ENCODE data around the gene TMEM114. TPM values are rescaled to one million over a fixed set of nuclear protein-coding genes. Genes with fewer than 3 reads are reported as not detected.

TMEM114 gene
- total RNA-seq: not detected

DNA sequence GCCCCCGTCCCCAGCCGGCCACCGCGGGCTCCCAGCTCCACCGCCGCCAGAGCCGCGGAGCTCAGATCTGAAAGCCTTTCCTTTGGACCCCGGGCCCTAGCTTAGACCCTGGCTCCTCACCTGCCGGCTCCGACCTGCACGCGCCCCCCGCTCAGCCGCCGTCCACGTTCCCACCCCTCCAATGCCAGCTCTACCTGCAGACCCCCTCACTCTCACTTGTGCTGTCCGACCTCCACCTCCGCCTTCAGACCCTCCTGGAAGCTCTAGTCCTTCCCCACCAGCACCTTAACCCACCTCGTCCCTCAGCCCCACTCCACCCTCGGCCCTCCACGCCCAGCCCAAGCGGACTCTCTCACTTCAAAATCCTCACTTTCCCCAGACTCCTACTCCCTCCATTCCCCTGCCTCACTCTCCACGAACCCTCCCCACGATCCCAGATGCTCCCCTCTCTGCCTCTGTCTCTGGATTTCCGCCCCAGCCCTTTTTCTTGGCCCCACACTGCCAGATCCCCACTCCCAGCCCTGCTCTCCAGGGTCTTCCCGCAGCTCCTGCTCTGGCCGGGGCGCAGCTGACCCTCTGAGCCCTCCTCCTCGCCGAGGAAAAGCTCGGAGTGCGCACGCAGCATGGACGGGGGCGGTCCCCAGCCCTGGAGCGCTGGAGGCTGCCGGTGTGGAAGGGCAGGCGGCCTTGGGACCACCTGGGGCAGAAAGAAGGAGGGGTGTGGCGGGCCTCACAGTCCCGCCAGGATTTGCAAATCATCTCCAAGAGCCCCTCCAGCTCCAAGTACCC, at the start of gene TMEM114:
TSS of gene TMEM114 (minus strand) at position 612 of the 789 bp plus-strand sequence. CDS start 673 bp downstream, outside the sequence.
- Histone ChIP-seq H3K27ac (no peak within 1 kb of the TSS), H3K9me3 (no peaks in the 10 kb centered on the region), H3K4me1 (peaks cover 0 to 3% of the 10 kb centered on the region in 2 donors), H3K4me3 (peak within 1 kb of the TSS; percentile 35 to 42), H3K36me3 (no peaks in the 10 kb centered on the region), H3K27me3 (peaks cover 7% of the 10 kb centered on the region)
- intact Hi-C loops (cut with DNase I): no loop called here
- TF ChIP-seq, protein P1, sequence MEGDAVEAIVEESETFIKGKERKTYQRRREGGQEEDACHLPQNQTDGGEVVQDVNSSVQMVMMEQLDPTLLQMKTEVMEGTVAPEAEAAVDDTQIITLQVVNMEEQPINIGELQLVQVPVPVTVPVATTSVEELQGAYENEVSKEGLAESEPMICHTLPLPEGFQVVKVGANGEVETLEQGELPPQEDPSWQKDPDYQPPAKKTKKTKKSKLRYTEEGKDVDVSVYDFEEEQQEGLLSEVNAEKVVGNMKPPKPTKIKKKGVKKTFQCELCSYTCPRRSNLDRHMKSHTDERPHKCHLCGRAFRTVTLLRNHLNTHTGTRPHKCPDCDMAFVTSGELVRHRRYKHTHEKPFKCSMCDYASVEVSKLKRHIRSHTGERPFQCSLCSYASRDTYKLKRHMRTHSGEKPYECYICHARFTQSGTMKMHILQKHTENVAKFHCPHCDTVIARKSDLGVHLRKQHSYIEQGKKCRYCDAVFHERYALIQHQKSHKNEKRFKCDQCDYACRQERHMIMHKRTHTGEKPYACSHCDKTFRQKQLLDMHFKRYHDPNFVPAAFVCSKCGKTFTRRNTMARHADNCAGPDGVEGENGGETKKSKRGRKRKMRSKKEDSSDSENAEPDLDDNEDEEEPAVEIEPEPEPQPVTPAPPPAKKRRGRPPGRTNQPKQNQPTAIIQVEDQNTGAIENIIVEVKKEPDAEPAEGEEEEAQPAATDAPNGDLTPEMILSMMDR (IDR thresholded peaks at IDR 0.05): no peak
- no peak for DNase-seq (ENCODE audit: low spot score in 2 of 2)

- Histone ChIP-seq H3K27ac (no peak overlapping the region), H3K4me1 (no peaks in the 10 kb centered on the region), H3K36me3 (peaks cover 65 to 89% of the 10 kb centered on the region in 2 donors), H3K4me3 (no peak overlapping the region), H3K9me3 (no peaks in the 10 kb centered on the region), H3K27me3 (no peaks in the 10 kb centered on the region)
- intact Hi-C loops (cut with DNase I): no loop called here
- TF ChIP-seq, protein P1 (IDR thresholded peaks at IDR 0.05): no peak
- no peak for DNase-seq (ENCODE audit: low spot score in 2 of 2)
Observed at GRCh38 chr16:8639694-8640093, 49.4 kb upstream of the TMEM114 start.

DNA sequence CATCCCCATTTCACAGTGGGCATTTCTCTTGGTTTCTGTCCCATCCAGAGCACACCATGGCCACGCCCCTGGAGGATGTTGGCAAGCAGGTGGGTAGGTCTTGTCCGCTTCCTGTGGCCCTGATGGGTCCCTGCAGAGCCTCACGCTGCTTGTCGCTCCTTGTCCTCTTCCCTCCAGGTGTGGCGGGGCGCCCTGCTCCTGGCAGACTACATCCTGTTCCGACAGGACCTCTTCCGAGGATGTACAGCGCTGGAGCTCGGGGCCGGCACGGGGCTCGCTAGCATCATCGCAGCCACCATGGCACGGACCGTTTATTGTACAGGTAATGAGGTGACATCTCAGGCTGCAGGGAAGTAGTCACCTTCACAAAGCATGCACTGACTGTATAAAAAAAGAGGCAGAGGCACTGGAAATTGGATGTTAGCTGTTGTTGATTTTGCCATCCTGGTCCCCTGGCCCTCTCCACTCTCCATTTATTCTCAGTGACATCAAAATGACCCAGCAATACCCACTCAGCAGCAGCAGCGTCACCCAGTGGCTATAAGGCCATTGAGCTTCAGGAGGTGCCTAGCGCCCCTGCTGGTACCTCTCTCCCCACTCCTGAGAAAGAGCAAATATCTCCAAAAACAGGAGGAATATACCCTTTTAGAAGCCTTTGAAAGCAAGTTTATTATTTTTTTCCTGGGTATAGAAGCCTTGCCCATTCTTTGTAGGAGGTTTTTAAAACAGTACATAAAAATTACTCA, 44.9 kb upstream of the TMEM114 start:
- Histone ChIP-seq H3K4me3 (no peak overlapping the region), H3K36me3 (peaks cover 43 to 80% of the 10 kb centered on the region in 2 donors), H3K9me3 (no peaks in the 10 kb centered on the region), H3K27ac (no peak overlapping the region), H3K4me1 (no peaks in the 10 kb centered on the region), H3K27me3 (no peaks in the 10 kb centered on the region)
- intact Hi-C loops (cut with DNase I): no loop called here
- TF ChIP-seq, protein P1 (IDR thresholded peaks at IDR 0.05): peak in 1 of 3 experiments; percentile 19
- no peak for DNase-seq (ENCODE audit: low spot score in 2 of 2)

- DNase-seq (ENCODE audit: low spot score in 2 of 2): peak; percentile 38 to 70
- TF ChIP-seq, protein P1 (IDR thresholded peaks at IDR 0.05): no peak
- no peaks in the 10 kb centered on the region for H3K4me1 ChIP-seq
- peak overlapping the region in 1 of 2 donors; percentile 50 for H3K27ac ChIP-seq
- no peak overlapping the region for H3K4me3 ChIP-seq
- no peaks in the 10 kb centered on the region for H3K27me3 ChIP-seq
- intact Hi-C loops (cut with DNase I): no loop called here
- H3K9me3 ChIP-seq: no peaks in the 10 kb centered on the region
- peaks cover 49 to 81% of the 10 kb centered on the region in 2 donors for H3K36me3 ChIP-seq
Observed at GRCh38 chr16:8632675-8633182, 42.4 kb upstream of the TMEM114 start.

GRCh38 chr16:8631818-8632465, 41.6 kb upstream of the TMEM114 start:
- Histone ChIP-seq H3K4me1 (no peaks in the 10 kb centered on the region), H3K27me3 (no peaks in the 10 kb centered on the region), H3K9me3 (no peaks in the 10 kb centered on the region), H3K4me3 (no peak overlapping the region), H3K36me3 (peaks cover 57 to 81% of the 10 kb centered on the region in 2 donors), H3K27ac (no peak overlapping the region)
- DNase-seq (ENCODE audit: low spot score in 2 of 2): no peak
- intact Hi-C loops (cut with DNase I): no loop called here
- TF ChIP-seq, protein P1 (IDR thresholded peaks at IDR 0.05): no peak
